ENCODE results near the gene PTPN7. TPM values are rescaled to one million over a fixed set of nuclear protein-coding genes. Genes with fewer than 3 reads are reported as not detected.
A peak's percentile ranks its signal among the peaks of the same experiment; 100 is the strongest.
"Not testable (repeated sequence)": the region's sequence is repeated elsewhere in the genome, so short reads cannot be mapped to it uniquely, and the experiment has no call there.

The PTPN7 gene
- total RNA-seq, 4 donors from 2014 or later: 1.3 to 4.3 (median 2.1) TPM

GRCh38 chr1:202193614-202194327 is 33.4 kb upstream of the PTPN7 start, which contains the start of gene LGR6:
TSS of gene LGR6 (plus strand) at chr1:202193799. CDS start at chr1:202193990, 191 bp downstream.
- intact Hi-C loops (cut with DNase I): no loop called here
- Histone ChIP-seq H3K9me3 (no peaks in the 10 kb centered on the region), H3K27ac (no peak within 1 kb of the TSS), H3K27me3 (no peaks in the 10 kb centered on the region), H3K36me3 (no peaks in the 10 kb centered on the region), H3K4me1 (peaks cover 6 to 12% of the 10 kb centered on the region in 2 donors), H3K4me3 (replicated peaks in 1 of 3) (no peak within 1 kb of the TSS)
- DNase-seq: no peak
- WGBS, 2 donors: 2 to 3% methylated on average over 22 to 43 of the region's 61 CpGs
- peak in 2 of 6 experiments; percentile 33 to 38 for TF ChIP-seq CTCF (IDR thresholded peaks at IDR 0.05)
- TF ChIP-seq POLR2A (IDR thresholded peaks at IDR 0.05): no peak

GRCh38 chr1:202192770-202193613 is 32.6 kb upstream of the PTPN7 start:
- DNase-seq: peak; percentile 66 to 68
- no peaks in the 10 kb centered on the region for H3K36me3 ChIP-seq
- no peaks in the 10 kb centered on the region for H3K27me3 ChIP-seq
- peaks cover 6 to 12% of the 10 kb centered on the region in 2 donors for H3K4me1 ChIP-seq
- peak; percentile 65 to 88 (median 82) for TF ChIP-seq CTCF (IDR thresholded peaks at IDR 0.05)
- no peak for TF ChIP-seq POLR2A (IDR thresholded peaks at IDR 0.05)
- H3K27ac ChIP-seq: no peak overlapping the region
- H3K4me3 ChIP-seq (replicated peaks in 1 of 3): no peak overlapping the region
- no peaks in the 10 kb centered on the region for H3K9me3 ChIP-seq
- intact Hi-C loops (cut with DNase I): no loop called here
- WGBS, 2 donors: 33 to 40% methylated on average over 8 to 17 of the region's 18 CpGs

DNA sequence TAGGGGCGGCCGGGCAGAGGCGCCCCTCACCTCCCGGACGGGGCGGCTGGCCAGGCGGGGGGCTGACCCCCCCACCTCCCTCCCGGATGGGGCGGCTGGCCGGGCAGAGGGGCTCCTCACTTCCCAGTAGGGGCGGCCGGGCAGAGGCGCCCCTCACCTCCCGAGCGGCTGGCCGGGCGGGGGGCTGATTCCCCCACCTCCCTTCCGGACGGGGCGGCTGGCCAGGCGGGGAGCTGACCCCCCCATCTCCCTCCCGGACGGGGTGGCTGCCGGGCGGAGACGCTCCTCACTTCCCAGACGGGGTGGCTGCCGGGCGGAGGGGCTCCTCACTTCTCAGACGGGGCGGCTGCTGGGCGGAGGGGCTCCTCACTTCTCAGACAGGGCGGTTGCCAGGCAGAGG is 31.0 kb upstream of the PTPN7 start:
- H3K27me3 ChIP-seq; H3K4me3 ChIP-seq (replicated peaks in 1 of 3); intact Hi-C loops (cut with DNase I); DNase-seq; H3K9me3 ChIP-seq; H3K27ac ChIP-seq; H3K36me3 ChIP-seq: not testable (repeated sequence)
- WGBS, 2 donors: 76 to 96% methylated on average over 7 to 10 of the region's 33 CpGs
- peaks cover 6 to 16% of the 10 kb centered on the region in 2 donors for H3K4me1 ChIP-seq

- H3K9me3 ChIP-seq: no peaks in the 10 kb centered on the region
- H3K27me3 ChIP-seq: no peaks in the 10 kb centered on the region
- no peak overlapping the region for H3K27ac ChIP-seq
- no peak overlapping the region for H3K4me3 ChIP-seq (replicated peaks in 1 of 3)
- TF ChIP-seq POLR2A (IDR thresholded peaks at IDR 0.05) (no peak), CTCF (IDR thresholded peaks at IDR 0.05) (no peak)
- H3K4me1 ChIP-seq: peaks cover 6 to 16% of the 10 kb centered on the region in 2 donors
- 80 to 81% methylated on average over 5 to 7 of the region's 7 CpGs for WGBS, 2 donors
- intact Hi-C loops (cut with DNase I): loop anchor here (5.0 to 10.0 kb wide), 2 partner anchors 127 to 525 kb away; partner anchors contain the start of gene SYT2
- H3K36me3 ChIP-seq: no peaks in the 10 kb centered on the region
- DNase-seq: no peak
Measured at GRCh38 chr1:202189918-202190715, 29.7 kb upstream of the PTPN7 start.
